ENCODE data around the gene HSPG2. TPM values are rescaled to one million over a fixed set of nuclear protein-coding genes. Genes with fewer than 3 reads are reported as not detected.

Gene HSPG2
- total and polyA plus RNA-seq, 11 donors = 164 to 608 (median 304) TPM

- no peak for TF ChIP-seq POLR2A (IDR thresholded peaks at IDR 0.05)
- Histone ChIP-seq H3K27me3 (no peaks in the 10 kb centered on the region), H3K4me3 (peak overlapping the region in 5 of 12 donors; percentile 19 to 93 (median 84)), H3K27ac (peak overlapping the region; percentile 87 to 98 (median 92)), H3K4me1 (peaks cover 27 to 100% (median 82%) of the 10 kb centered on the region in 12 donors), H3K36me3 (peaks cover 0 to 16% (median 0%) of the 10 kb centered on the region in 9 donors), H3K9me3 (no peaks in the 10 kb centered on the region)
- 78 to 89% (median 85%) methylated on average over 6 of the region's 6 CpGs for WGBS, 4 donors
- intact Hi-C loops (cut with DNase I) = loop anchor here in 1 of 10 donors (2.0 kb wide), 1 partner anchor 18 kb away; no protein-coding TSS in a partner anchor
- ATAC-seq (no peak), DNase-seq (no peak)
These were observed 6.4 kb downstream of the HSPG2 start for GRCh38 chr1:21930629-21931170.

GRCh38 chr1:21930080-21930571, 7.0 kb downstream of the HSPG2 start:
- DNase-seq (peak in 2 of 5 donors; percentile 59 to 68), ATAC-seq (peak in 3 of 4 donors; percentile 2 to 14 (median 8))
- WGBS, 4 donors = 23 to 33% (median 28%) methylated on average over 7 to 8 of the region's 8 CpGs
- Histone ChIP-seq H3K36me3 (peaks cover 0 to 16% (median 0%) of the 10 kb centered on the region in 9 donors), H3K27me3 (no peaks in the 10 kb centered on the region), H3K4me3 (no peak overlapping the region), H3K27ac (peak overlapping the region; percentile 22 to 98 (median 92)), H3K9me3 (no peaks in the 10 kb centered on the region), H3K4me1 (peaks cover 31 to 100% (median 86%) of the 10 kb centered on the region in 12 donors)
- intact Hi-C loops (cut with DNase I) = loop anchor here in 1 of 10 donors (2.0 kb wide), 1 partner anchor 17 kb away; no protein-coding TSS in a partner anchor
- no peak for TF ChIP-seq POLR2A (IDR thresholded peaks at IDR 0.05)
- TF ChIP-seq, protein P1, sequence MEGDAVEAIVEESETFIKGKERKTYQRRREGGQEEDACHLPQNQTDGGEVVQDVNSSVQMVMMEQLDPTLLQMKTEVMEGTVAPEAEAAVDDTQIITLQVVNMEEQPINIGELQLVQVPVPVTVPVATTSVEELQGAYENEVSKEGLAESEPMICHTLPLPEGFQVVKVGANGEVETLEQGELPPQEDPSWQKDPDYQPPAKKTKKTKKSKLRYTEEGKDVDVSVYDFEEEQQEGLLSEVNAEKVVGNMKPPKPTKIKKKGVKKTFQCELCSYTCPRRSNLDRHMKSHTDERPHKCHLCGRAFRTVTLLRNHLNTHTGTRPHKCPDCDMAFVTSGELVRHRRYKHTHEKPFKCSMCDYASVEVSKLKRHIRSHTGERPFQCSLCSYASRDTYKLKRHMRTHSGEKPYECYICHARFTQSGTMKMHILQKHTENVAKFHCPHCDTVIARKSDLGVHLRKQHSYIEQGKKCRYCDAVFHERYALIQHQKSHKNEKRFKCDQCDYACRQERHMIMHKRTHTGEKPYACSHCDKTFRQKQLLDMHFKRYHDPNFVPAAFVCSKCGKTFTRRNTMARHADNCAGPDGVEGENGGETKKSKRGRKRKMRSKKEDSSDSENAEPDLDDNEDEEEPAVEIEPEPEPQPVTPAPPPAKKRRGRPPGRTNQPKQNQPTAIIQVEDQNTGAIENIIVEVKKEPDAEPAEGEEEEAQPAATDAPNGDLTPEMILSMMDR (IDR thresholded peaks at IDR 0.05) = no peak

GRCh38 chr1:21927533-21928237, 9.4 kb downstream of the HSPG2 start:
- ATAC-seq (peak; percentile 55 to 74 (median 64)), DNase-seq (peak; percentile 71 to 87 (median 81))
- Histone ChIP-seq H3K27me3 (no peaks in the 10 kb centered on the region), H3K9me3 (no peaks in the 10 kb centered on the region), H3K36me3 (peaks cover 0 to 15% (median 0%) of the 10 kb centered on the region in 9 donors), H3K4me1 (peaks cover 39 to 100% (median 94%) of the 10 kb centered on the region in 12 donors), H3K4me3 (peak overlapping the region in 1 of 12 donors; percentile 10), H3K27ac (peak overlapping the region; percentile 72 to 98 (median 92))
- 40 to 54% (median 44%) methylated on average over 8 to 12 of the region's 12 CpGs for WGBS, 4 donors
- intact Hi-C loops (cut with DNase I) = loop anchor here in 1 of 10 donors (2.0 kb wide), 1 partner anchor 15 kb away; no protein-coding TSS in a partner anchor
- no peak for TF ChIP-seq POLR2A (IDR thresholded peaks at IDR 0.05)
- TF ChIP-seq, protein P1 (IDR thresholded peaks at IDR 0.05) = no peak

GRCh38 chr1:21926814-21927532, 10.1 kb downstream of the HSPG2 start:
- ATAC-seq (peak; percentile 9 to 45 (median 39)), DNase-seq (peak in 4 of 5 donors; percentile 74 to 85 (median 80))
- no peak for TF ChIP-seq POLR2A (IDR thresholded peaks at IDR 0.05)
- TF ChIP-seq, protein P1 (IDR thresholded peaks at IDR 0.05) = no peak
- Histone ChIP-seq H3K4me1 (peaks cover 32 to 100% (median 95%) of the 10 kb centered on the region in 12 donors), H3K27ac (peak overlapping the region; percentile 72 to 98 (median 92)), H3K4me3 (peak overlapping the region in 3 of 12 donors; percentile 3 to 10 (median 5)), H3K36me3 (peaks cover 0 to 14% (median 0%) of the 10 kb centered on the region in 9 donors), H3K9me3 (no peaks in the 10 kb centered on the region), H3K27me3 (no peaks in the 10 kb centered on the region)
- intact Hi-C loops (cut with DNase I) = loop anchor here in 1 of 10 donors (2.0 kb wide), 1 partner anchor 14 kb away; no protein-coding TSS in a partner anchor
- WGBS, 4 donors = 17 to 31% (median 25%) methylated on average over 11 of the region's 11 CpGs
